Activated CD8-positive, alpha-beta memory T cell treated with anti-CD3 and anti-CD28 coated beads for 48 hours (primary cell): ENCODE data around the gene F7.
"Not testable (repeated sequence)": the region's sequence is repeated elsewhere in the genome, so short reads cannot be mapped to it uniquely, and the experiment has no call there.

ENCODE experiments used
- DNase-seq, 3 experiments: peaks; one replicate each; pipeline ENCODE4 v3.0.0-alpha.2; 2020; ENCODE audit warnings: low read depth in 2 of 3, low spot score in 2 of 3

F7 gene

GRCh38 chr13:113098162-113098732, 7.3 kb upstream of the F7 start:
- no peak for DNase-seq

- DNase-seq: no peak
Observed at GRCh38 chr13:113099142-113099541, 6.4 kb upstream of the F7 start.

- DNase-seq: not testable (repeated sequence)
Observed at GRCh38 chr13:113102302-113102701, 3.3 kb upstream of the F7 start.

- DNase-seq: no peak
Observed at GRCh38 chr13:113102727-113103126, 2.9 kb upstream of the F7 start.

- DNase-seq: no peak
Observed at GRCh38 chr13:113103646-113104045, 1.9 kb upstream of the F7 start.

- no peak for DNase-seq
Observed at GRCh38 chr13:113105921-113106452, 396 bp downstream of the F7 start.

GRCh38 chr13:113106711-113107351, 1.2 kb downstream of the F7 start:
- no peak for DNase-seq

GRCh38 chr13:113108521-113108920, 2.9 kb downstream of the F7 start:
- not testable (repeated sequence) for DNase-seq

GRCh38 chr13:113109151-113110047, 3.8 kb downstream of the F7 start:
- DNase-seq: no peak

GRCh38 chr13:113110048-113110851, 4.7 kb downstream of the F7 start:
- DNase-seq: no peak

GRCh38 chr13:113110852-113111315, 5.3 kb downstream of the F7 start:
- no peak for DNase-seq

GRCh38 chr13:113111821-113112220, 6.2 kb downstream of the F7 start:
- DNase-seq: not testable (repeated sequence)

- DNase-seq: not testable (repeated sequence)
Observed at GRCh38 chr13:113112475-113112874, 6.9 kb downstream of the F7 start.

- DNase-seq: no peak
Observed at GRCh38 chr13:113112893-113113845, 7.6 kb downstream of the F7 start.

GRCh38 chr13:113113846-113114271, 8.3 kb downstream of the F7 start:
- no peak for DNase-seq

GRCh38 chr13:113114511-113115362, 9.1 kb downstream of the F7 start:
- no peak for DNase-seq

GRCh38 chr13:113115363-113116205, 10.0 kb downstream of the F7 start:
- DNase-seq: no peak
